Colonic mucosa (tissue), 4 donors: ENCODE measurements around the gene PPP6R2. TPM values are rescaled to one million over a fixed set of nuclear protein-coding genes. Genes with fewer than 3 reads are reported as not detected.

Source experiments
- DNase-seq: peaks from one replicate; pipeline ENCODE4 v3.0.0-alpha.2; 2020
- H3K27ac ChIP-seq: fragments of 200-600 bp; one replicate; pipeline ENCODE4 v1.8.0; 2021
- H3K27me3 ChIP-seq: fragments of 200-600 bp; one replicate; pipeline ENCODE4 v1.8.0; 2021
- H3K36me3 ChIP-seq: fragments of 200-600 bp; one replicate; pipeline ENCODE4 v1.8.0; 2021
- H3K4me1 ChIP-seq: fragments of 200-600 bp; one replicate; pipeline ENCODE4 v1.8.0; 2021; ENCODE audit warnings: mild to moderate bottlenecking
- H3K4me3 ChIP-seq: fragments of 200-600 bp; one replicate; pipeline ENCODE4 v1.8.0; 2021
- H3K9ac ChIP-seq, 2 donors: one replicate each; pipeline ENCODE4 v1.7.0; 2013; ENCODE audit warnings: control low read depth in 2 of 2, low read depth in 2 of 2, low read length in 2 of 2
- H3K9me3 ChIP-seq: fragments of 200-600 bp; one replicate; pipeline ENCODE4 v1.8.0; 2021
- CTCF ChIP-seq: fragments of 200-600 bp; IDR thresholded peaks from one replicate; pipeline ENCODE4 v1.8.0; 2022; ENCODE audit warnings: antibody characterized with exemption, mild to moderate bottlenecking
- intact Hi-C: fragments of 100-400 bp; cut with DNase I; formaldehyde crosslinking; loops from one replicate; pipeline ENCODE4 v1.14.1; 2022
- total RNA-seq, 2 donors: library from RNA; stranded (reverse); fragmentation: NEBNext Ultra II Directional in 1 of 2; extraction: Animal tissue kit (Norgen Biotek cat#: 25700) in 1 of 2; gene quantifications; one replicate each; pipeline ENCODE4 v1.2.1, GENCODE V29; 2021
- donor health status: healthy.
- donor health status: DM: no; HTN: no; CAD: no.
- donor health status: DM: no; HTN: no; CAD: no.

PPP6R2 gene
- total RNA-seq, 2 donors from 2014 or later: 34.1 to 55.9 TPM

- Histone ChIP-seq H3K9ac (peak overlapping the region; percentile 58 to 96), H3K27ac (peak overlapping the region; percentile 50), H3K9me3 (no peaks in the 10 kb centered on the region), H3K36me3 (no peaks in the 10 kb centered on the region), H3K27me3 (no peaks in the 10 kb centered on the region), H3K4me3 (no peak overlapping the region), H3K4me1 (peaks cover 89% of the 10 kb centered on the region)
- DNase-seq: no peak
- TF ChIP-seq CTCF: no peak
- intact Hi-C loops: no loop called here
Measured at GRCh38 chr22:50301581-50301991, 41.5 kb upstream of the PPP6R2 start.

GRCh38 chr22:50302041-50302541 is 41.0 kb upstream of the PPP6R2 start:
- Histone ChIP-seq H3K36me3 (no peaks in the 10 kb centered on the region), H3K4me3 (no peak overlapping the region), H3K27ac (peak overlapping the region; percentile 50), H3K4me1 (peaks cover 84% of the 10 kb centered on the region), H3K9ac (peak overlapping the region; percentile 24 to 96), H3K27me3 (no peaks in the 10 kb centered on the region), H3K9me3 (no peaks in the 10 kb centered on the region)
- TF ChIP-seq CTCF: no peak
- peak; percentile 73 for DNase-seq
- intact Hi-C loops: no loop called here

GRCh38 chr22:50302564-50302963 is 40.6 kb upstream of the PPP6R2 start:
- intact Hi-C loops: no loop called here
- no peak for TF ChIP-seq CTCF
- DNase-seq: no peak

GRCh38 chr22:50303515-50303847 is 39.6 kb upstream of the PPP6R2 start:
- Histone ChIP-seq H3K9ac (peak overlapping the region; percentile 65 to 96), H3K9me3 (no peaks in the 10 kb centered on the region), H3K27me3 (no peaks in the 10 kb centered on the region), H3K27ac (peak overlapping the region; percentile 93), H3K4me1 (peaks cover 71% of the 10 kb centered on the region), H3K36me3 (no peaks in the 10 kb centered on the region), H3K4me3 (peak overlapping the region; percentile 3)
- intact Hi-C loops: no loop called here
- no peak for DNase-seq
- TF ChIP-seq CTCF: no peak

More at GRCh38 chr22:50302564-50302963, 40.6 kb upstream of the PPP6R2 start:
- Histone ChIP-seq H3K9me3 (no peaks in the 10 kb centered on the region), H3K27ac (peak overlapping the region; percentile 50), H3K4me3 (no peak overlapping the region), H3K27me3 (no peaks in the 10 kb centered on the region), H3K36me3 (no peaks in the 10 kb centered on the region), H3K4me1 (peaks cover 80% of the 10 kb centered on the region), H3K9ac (peak overlapping the region; percentile 65 to 96)

- H3K27me3 ChIP-seq: no peaks in the 10 kb centered on the region
- H3K9ac ChIP-seq: peak overlapping the region; percentile 65 to 96
- intact Hi-C loops: no loop called here
- peak overlapping the region; percentile 93 for H3K27ac ChIP-seq
- H3K36me3 ChIP-seq: no peaks in the 10 kb centered on the region
- H3K4me1 ChIP-seq: peaks cover 67% of the 10 kb centered on the region
- no peak for TF ChIP-seq CTCF
- H3K9me3 ChIP-seq: no peaks in the 10 kb centered on the region
- H3K4me3 ChIP-seq: peak overlapping the region; percentile 3
- peak; percentile 77 for DNase-seq
Measured at GRCh38 chr22:50303848-50304527, 39.1 kb upstream of the PPP6R2 start.
